ENCODE results near the gene ARHGEF4.
"Not testable (repeated sequence)": the region's sequence is repeated elsewhere in the genome, so short reads cannot be mapped to it uniquely, and the experiment has no call there.

The ARHGEF4 gene

GRCh38 chr2:131056932-131057287, 220.2 kb downstream of the ARHGEF4 start:
- no peak for DNase-seq

- DNase-seq = no peak
These were observed 221.6 kb downstream of the ARHGEF4 start for GRCh38 chr2:131058214-131058843.

- DNase-seq = no peak
These were observed 222.2 kb downstream of the ARHGEF4 start for GRCh38 chr2:131058920-131059319.

GRCh38 chr2:131063501-131064283, 227.0 kb downstream of the ARHGEF4 start:
- no peak for DNase-seq

GRCh38 chr2:131064589-131065512, 228.1 kb downstream of the ARHGEF4 start:
- no peak for DNase-seq

GRCh38 chr2:131067465-131068125, 230.9 kb downstream of the ARHGEF4 start:
- no peak for DNase-seq

- DNase-seq = not testable (repeated sequence)
These were observed 231.5 kb downstream of the ARHGEF4 start for GRCh38 chr2:131068172-131068571.

GRCh38 chr2:131075578-131075977, 238.9 kb downstream of the ARHGEF4 start:
- not testable (repeated sequence) for DNase-seq

- no peak for DNase-seq
These were observed 240.0 kb downstream of the ARHGEF4 start for GRCh38 chr2:131076707-131077106.

- no peak for DNase-seq
These were observed 240.6 kb downstream of the ARHGEF4 start for GRCh38 chr2:131077182-131077846.

- DNase-seq = no peak
These were observed 241.3 kb downstream of the ARHGEF4 start for GRCh38 chr2:131077966-131078365.

- not testable (repeated sequence) for DNase-seq
These were observed 243.2 kb downstream of the ARHGEF4 start for GRCh38 chr2:131079931-131080330.

GRCh38 chr2:131081190-131081589, 244.5 kb downstream of the ARHGEF4 start:
- DNase-seq = no peak

GRCh38 chr2:131085646-131086045, 248.9 kb downstream of the ARHGEF4 start:
- no peak for DNase-seq

GRCh38 chr2:131092458-131093005, 255.8 kb downstream of the ARHGEF4 start:
- DNase-seq = peak in 2 of 5 experiments; percentile 15 to 33

GRCh38 chr2:131093006-131093695, 256.4 kb downstream of the ARHGEF4 start, which contains the start of gene FAM168B:
Gene FAM168B (minus strand): TSS chr2:131093460. CDS start chr2:131082646, 10,814 bp downstream.
- DNase-seq = peak; percentile 77 to 96 (median 82)

- DNase-seq = peak in 3 of 5 experiments; percentile 29 to 67 (median 46)
These were observed 257.2 kb downstream of the ARHGEF4 start for GRCh38 chr2:131093696-131094462.

GRCh38 chr2:131094463-131095281, 258.0 kb downstream of the ARHGEF4 start:
- DNase-seq = no peak
